Activated gamma-delta T cell treated with anti-CD3 and anti-CD28 coated beads, Interleukin-2, amount 50 U/mL, for 16 hours (primary cell): ENCODE data around the gene NSFL1C.

Source experiments
- DNase-seq: peaks from one replicate; pipeline ENCODE4 v3.0.0-alpha.2; 2020; ENCODE audit warnings: low read depth

Gene NSFL1C

DNA sequence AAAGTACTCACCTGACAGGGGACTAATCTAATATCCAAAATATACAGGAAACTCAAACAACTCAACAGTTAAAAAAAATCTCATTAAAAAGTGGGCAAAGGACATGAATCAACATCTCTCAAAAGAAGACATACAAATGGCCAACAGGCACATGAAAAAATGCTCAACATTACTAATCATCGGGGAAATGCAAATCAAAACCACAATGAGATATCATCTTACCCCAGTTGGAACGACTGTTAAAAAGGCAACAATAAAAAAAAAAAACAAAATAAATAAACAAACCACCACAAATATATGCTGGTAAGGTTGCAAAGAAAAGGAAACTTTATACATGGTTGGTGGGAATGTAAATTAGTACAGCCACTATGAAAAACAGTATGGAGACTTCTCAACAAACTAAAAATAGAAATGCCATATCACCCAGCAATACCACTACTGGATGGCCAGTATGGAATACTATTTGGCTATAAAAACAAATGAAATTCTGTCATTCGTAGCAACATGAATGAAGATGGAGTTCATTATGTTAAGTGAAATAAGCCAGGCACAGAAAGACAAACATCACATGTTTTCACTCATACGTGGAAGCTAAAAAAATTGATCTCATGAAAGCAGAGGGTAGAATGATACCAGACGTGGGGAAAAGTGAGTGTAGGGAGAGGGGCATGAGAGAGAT, 17.9 kb upstream of the NSFL1C start:
- no peak for DNase-seq

DNA sequence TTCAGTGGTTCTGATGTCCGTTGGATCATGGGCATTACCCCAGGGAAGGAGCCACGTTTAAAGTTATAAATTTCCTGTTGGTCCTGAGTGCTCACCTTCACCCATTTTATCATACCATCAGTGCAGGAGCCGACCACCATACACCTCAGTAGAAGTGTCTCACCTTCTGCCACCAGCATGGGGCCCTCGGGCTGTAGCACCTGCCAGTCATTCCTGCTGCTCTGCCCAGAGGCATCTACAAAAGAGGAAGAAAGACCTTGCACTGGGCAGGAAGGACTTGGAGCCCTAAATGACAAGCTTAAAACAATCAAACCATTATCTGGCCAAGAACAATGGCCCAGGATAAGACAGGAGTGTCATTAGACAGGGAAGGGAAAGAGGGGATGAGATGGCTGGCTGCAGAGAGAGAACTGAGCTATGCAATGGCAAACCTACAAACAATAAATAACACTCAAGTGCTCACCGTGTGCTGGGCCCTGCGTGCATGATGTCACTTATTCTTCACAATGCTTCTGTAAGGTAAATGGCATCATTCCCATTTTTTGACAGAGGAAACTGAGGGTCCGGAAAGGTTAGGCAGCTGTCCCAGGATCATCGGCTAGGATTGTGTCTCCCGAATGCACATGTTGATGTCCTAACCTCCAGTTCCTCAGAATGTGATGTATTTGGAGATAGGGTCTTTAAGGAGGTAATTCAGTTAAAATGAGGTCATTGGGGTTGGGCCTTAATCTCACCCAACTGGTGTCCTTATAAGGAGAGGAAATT, 13.4 kb upstream of the NSFL1C start:
- DNase-seq = no peak

DNA sequence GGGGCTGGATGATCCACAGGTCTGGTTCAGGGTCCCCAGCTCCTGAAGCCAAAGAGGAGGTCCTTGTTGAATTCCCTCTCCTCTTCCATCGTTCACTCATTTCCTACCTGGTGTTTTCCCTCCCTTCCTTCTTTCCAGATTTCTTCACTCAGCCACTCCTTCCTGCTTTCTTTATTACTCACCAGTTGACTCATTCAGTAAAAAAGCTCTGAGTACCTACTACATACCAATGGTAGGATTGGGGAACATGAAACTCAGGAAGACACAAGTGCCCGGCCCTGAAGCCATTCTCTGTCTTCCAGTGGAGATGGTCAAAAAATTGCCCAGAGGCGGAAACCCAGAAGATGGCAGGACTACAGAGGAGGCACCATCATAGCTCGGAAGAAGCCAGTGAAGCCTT, 11.9 kb upstream of the NSFL1C start:
- no peak for DNase-seq

GRCh38 chr20:1477896-1478490, 11.3 kb upstream of the NSFL1C start:
- DNase-seq = no peak

DNA sequence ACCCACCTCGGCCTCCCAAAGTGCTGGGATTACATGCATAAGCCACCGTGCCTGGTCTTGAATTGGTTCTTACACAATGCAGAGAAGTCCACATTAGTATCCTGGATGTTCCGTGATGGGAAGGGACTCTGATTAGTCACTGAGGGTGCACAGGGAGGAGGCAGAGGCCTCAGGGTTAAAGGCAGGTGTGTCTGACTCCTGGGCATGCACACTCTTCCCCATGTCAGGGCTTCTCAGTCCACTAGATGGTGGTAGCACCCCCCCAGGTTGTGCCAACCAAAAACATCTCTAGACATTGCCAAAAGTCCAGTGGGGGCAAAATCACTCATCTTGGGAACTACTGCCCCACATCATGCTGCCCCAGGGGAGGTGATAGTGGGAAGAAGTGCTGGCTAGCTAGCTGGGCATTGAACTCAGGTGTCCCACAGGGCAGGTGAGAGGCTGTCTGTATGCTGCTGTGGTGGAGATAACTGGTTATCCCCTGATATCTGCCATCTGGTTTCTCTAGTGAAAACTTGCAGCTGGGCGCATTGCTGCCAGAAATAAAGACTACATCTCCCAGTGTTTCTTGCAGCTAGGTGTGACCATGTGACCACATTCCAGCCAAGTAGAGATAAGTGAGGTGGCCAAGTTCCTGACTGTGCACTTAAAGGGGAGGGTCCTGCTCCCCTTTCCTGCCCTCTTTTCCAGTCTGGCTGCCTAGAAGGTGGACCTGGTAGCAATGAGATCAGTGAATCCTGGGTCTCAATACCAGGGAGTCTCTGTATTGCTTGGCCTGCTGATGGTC, 8.4 kb upstream of the NSFL1C start:
- no peak for DNase-seq

DNA sequence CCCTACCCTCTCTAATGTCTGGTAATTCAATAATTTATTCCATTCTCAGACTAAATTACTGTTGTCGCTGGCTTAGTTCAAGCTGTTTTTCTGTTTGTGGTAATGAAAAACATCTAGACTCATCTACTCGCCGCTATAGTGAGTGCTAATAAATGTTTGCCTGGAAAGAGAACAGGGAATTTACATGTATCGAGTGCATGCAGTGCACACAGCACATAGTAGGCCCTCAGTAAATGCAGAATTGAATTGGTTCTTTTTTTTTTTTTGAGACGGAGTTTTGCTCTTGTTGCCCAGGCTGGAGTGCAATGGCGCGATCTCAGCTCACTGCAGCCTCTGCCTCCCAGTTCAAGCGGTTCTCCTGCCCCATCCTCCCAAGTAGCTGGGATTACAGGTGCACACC, 7.7 kb upstream of the NSFL1C start:
- DNase-seq = no peak

- no peak for DNase-seq
Observed at GRCh38 chr20:1473246-1474220, 6.9 kb upstream of the NSFL1C start.

GRCh38 chr20:1472556-1473245, 6.1 kb upstream of the NSFL1C start:
- DNase-seq = no peak

GRCh38 chr20:1471242-1471641, 4.6 kb upstream of the NSFL1C start:
- DNase-seq = no peak

GRCh38 chr20:1469925-1470571, 3.4 kb upstream of the NSFL1C start:
- DNase-seq = no peak

DNA sequence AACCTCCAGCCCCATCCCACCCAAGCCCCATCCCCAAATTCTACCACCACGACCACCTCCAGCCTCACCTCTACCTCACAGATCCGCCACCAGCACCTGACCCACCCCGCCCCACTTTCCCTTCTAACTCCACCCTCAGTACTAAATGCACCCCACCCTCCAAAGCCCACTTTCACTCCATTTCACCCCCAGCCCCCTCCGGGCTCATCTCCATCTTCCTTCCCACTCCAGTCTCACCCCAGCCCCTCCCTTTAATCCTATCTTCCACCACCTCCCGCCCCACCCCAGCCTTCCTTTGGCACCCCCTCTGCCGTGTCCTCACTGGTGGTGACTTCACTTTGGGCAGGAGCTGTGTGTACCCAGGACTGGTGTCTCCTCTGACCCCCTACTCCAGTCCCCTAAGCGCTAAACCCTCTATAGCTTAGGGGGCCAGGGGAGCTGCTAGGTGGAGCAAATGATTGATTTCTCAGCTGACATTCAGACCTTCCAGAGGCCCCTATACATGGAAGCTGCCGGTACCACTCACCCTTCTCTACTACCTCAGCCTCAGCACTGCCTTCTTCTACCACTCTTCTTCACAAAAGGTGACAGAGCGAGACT, 2.8 kb upstream of the NSFL1C start:
- DNase-seq = no peak

DNA sequence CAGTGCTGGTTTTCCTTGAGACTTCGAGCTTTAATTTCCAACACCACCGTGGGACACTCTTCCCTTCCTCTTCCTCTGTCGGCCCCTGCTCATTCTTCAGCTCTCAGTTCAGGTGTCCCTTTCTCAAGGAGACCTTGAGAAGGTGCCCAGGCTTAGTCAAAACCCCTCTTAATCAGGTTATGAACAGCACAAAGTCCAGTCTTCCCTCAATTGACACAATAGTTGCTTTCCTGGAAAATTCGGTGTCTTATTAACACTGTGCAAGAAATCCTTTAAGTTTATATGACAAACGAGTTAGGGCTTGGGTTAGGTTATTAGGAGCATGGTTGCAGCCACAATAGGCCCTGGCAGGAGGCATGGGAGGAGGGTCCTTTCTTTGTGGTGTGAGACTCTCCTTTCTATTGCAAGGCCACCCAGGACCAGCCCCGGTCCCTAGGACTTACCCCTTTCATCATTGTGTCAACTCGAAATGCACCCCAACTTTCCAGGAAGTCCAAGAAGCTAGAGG, 1.5 kb upstream of the NSFL1C start:
- no peak for DNase-seq

DNA sequence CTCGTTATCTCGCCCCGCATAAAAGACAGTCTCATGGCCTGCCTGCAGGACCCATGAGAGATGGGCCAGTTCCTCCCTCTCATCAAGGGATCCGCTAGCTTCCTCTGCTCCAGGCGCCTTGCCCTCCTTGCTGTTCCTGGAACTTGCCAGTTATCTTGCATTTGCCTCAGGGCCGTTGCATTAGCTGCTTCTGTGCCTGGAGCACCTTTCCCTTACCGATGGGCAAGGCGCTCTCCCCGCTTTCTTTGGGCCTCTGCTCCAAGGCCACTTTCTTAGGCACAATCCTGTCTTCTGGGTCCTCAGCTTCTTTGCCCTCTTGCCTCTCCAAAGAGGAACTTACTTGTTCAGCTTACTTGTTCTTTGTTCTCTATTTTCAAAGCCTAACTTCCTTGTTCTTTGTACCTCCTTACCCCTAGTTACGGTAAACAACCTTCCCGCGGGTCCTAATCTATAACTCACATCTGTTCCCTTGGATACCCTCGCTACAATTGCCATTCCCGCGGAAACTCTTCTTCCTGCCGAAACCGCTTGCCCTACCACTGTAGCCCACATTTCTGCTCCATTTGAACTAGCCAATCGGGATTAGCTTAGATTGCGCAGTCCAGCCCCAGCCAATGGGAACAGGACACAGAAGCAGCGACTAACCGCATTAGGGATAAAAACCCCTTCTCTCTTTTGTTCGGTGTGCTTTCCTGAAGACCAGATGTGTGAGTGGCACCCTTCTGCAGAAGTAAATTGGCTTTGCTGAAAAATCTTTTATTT, 887 bp upstream of the NSFL1C start:
- DNase-seq = no peak

DNA sequence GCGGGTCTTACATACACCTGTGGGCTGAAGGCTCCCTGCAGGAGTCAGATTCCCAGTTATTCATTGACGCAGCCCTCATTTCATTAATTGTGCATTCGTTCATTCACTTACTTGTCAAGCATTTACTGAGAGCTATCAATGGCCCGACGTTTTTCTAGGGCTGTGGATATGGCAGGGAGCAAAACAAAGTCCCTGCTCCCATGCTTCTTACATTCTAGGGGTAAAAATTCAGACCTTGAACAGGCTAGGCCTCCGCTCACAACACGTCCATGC, 369 bp upstream of the NSFL1C start:
- no peak for DNase-seq

DNA sequence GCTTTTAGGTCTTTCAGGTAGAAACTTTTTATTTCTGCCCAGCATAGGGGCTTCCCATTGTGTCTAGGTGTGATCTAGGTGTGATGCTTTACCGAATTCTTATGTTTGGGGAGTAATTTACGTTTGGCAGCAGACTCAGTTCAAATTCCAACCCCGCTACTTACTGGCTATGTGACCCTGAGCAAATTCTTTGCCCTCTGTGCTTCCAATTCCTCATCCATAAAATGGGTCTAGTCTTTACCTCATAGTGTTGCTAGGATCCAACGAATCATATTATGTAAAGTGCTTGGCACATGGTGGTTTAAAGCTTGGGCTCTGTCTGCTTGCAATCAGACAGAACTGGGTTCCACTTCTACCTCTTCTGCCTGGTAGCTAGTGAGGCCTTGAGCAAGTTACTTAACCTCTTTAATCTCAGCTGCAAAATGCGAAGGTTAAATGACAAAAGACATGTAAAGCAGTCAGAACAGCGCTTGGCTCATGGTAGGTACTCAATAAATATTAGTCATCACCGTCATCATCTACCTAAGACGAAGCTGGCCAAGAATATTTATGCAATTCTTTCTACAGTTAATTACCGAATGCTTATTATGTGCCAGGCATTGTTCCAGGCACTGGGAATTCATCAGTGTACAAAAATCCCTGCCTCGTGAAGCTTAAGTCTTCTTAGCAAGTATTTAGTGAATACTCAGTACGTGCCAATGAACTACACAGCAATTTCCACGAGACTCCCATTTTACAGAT, 1.0 kb downstream of the NSFL1C start:
- no peak for DNase-seq

- no peak for DNase-seq
Observed at GRCh38 chr20:1463971-1464570, 2.6 kb downstream of the NSFL1C start.

DNA sequence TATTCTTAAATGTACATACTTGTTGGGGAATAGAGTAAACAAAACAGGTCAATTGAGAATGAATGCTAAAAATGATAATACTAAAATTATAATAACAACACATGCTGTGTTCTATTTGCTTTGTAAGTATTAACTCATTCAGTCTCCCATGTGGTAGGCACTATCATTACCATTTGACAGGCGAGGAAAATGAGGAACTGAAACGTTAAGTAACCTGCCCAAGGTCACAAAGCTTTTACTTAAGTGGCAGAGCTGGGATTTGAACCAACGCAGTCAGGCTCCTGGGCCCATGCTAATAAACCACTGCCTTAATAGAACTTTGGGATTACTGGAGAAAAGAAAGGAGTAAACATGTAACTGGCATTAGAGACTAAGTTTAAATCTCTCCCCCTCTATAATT, 3.8 kb downstream of the NSFL1C start:
- no peak for DNase-seq

DNA sequence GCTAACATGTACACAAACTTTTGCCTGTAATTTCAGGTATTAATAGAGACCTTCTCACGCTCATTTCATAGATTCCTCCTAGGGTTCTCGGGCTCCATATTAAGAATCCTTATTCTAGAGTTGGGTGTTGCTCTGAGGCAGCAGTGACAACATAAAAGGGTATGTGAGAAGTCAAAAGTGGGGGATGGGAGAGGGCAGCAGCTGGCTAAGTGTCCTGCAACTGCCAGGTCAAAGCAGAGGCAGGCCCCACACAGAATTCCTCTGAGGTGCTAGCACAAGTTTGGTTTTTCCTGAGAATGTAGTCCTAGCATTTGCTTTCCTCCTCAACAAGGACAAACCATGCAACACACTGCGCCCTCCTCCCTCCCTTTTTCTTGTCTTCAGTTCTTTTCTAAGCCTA, 4.6 kb downstream of the NSFL1C start:
- no peak for DNase-seq
